Measurements from ENCODE around the gene PLEKHG3.

Gene PLEKHG3

DNA sequence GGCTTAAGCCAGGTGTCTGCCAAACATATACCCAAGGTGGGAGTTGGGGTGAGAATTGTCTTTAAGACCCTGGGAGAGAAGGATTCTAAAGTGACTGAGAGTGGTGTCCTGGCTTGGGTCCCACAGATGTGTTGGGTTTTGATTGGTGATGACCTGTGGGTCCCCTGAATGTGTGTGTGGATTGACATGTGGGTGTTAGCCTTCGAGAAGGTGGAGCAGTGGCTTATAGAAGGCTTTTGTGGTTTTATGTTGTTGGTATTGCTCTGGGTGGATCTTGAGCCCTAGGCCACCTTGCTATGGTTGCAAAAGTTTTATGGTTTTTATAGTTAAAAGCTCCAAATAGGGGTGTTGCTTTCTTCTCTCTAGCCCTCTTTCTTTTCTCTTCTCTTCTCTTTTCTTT lies 29.7 kb downstream of the PLEKHG3 start:
- H3K4me3 ChIP-seq (ENCODE audit: low read length) = no peak overlapping the region
- DNase-seq (ENCODE audit: low read depth) = no peak
- TF ChIP-seq, protein P1, sequence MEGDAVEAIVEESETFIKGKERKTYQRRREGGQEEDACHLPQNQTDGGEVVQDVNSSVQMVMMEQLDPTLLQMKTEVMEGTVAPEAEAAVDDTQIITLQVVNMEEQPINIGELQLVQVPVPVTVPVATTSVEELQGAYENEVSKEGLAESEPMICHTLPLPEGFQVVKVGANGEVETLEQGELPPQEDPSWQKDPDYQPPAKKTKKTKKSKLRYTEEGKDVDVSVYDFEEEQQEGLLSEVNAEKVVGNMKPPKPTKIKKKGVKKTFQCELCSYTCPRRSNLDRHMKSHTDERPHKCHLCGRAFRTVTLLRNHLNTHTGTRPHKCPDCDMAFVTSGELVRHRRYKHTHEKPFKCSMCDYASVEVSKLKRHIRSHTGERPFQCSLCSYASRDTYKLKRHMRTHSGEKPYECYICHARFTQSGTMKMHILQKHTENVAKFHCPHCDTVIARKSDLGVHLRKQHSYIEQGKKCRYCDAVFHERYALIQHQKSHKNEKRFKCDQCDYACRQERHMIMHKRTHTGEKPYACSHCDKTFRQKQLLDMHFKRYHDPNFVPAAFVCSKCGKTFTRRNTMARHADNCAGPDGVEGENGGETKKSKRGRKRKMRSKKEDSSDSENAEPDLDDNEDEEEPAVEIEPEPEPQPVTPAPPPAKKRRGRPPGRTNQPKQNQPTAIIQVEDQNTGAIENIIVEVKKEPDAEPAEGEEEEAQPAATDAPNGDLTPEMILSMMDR (conservative IDR thresholded peaks at IDR 0.05; ENCODE audit: low read depth, low read length) = no peak

DNA sequence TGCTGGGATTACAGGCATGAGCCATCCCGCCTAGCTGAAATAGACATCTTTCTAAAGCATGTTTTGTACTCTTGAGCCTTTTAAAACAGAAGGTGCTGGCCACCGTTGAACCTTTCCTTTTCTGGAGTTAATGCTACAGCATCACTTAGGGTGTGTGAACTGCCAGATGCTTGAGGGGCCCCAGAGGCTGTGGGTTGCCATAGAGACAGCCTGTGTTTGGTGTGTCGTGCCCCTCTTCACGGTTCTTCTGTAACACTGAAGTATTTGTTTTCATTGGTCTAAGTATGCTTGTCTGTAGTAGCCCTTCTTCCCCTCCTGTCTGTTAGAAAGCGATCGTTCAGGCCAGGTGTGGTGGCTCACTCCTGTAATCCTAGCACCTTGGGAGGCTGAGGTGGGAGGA lies 30.8 kb downstream of the PLEKHG3 start:
- H3K4me3 ChIP-seq (ENCODE audit: low read length) = no peak overlapping the region
- DNase-seq (ENCODE audit: low read depth) = no peak
- TF ChIP-seq, protein P1 (conservative IDR thresholded peaks at IDR 0.05; ENCODE audit: low read depth, low read length) = no peak

DNA sequence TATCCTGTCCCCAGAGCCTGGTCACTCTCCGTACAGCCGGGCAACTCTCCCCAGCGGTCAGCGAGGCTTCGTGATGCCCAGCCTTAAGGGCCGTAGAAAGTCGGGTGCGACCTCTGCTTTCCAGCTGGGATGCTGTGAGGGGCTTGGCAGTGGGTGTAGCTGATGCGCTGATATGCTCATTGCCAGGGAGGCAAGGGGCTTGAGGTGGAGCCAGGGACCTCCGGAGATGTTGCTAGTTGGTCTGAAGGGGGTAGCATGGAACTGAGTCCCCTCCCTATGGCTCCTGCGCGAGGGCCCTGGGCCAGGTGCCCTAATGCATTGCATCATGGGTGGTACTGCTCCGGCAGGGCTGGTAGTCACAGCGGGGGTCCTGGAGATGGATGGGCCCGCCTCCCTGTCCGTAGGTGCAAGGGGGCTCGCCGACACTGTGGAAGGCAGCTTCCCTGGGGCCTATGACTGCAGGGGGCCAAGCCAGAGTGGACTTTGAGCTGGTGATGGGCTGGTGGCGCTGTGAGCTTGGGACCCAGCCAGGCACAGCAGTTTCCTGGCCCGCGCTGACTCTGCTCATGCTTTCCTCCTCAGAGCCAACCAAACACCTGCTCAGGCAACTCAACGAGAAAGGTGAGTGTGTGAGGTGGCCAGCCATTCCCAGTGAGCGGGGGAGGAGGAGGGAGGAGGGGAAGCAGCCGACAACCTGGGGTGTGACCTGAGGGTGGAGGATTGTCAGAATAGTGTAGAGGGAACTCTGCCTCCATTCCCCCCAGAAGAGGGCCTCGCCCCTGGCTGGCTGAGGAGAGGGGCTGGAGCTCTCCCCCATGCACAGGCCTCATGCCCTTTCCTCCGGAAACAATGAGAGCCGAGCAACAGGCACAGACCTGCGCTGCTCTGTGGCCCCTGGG lies 32.3 kb downstream of the PLEKHG3 start:
- DNase-seq (ENCODE audit: low read depth) = no peak
- TF ChIP-seq, protein P1 (conservative IDR thresholded peaks at IDR 0.05; ENCODE audit: low read depth, low read length) = peak; percentile 8

GRCh38 chr14:64737391-64738280 lies 33.4 kb downstream of the PLEKHG3 start:
- TF ChIP-seq, protein P1 (conservative IDR thresholded peaks at IDR 0.05; ENCODE audit: low read depth, low read length) = no peak
- no peak overlapping the region for H3K4me3 ChIP-seq (ENCODE audit: low read length)
- no peak for DNase-seq (ENCODE audit: low read depth)

More for the DNA sequence above, 32.3 kb downstream of the PLEKHG3 start:
- H3K4me3 ChIP-seq (ENCODE audit: low read length) = no peak overlapping the region

- TF ChIP-seq, protein P1 (conservative IDR thresholded peaks at IDR 0.05; ENCODE audit: low read depth, low read length) = no peak
- no peak for DNase-seq (ENCODE audit: low read depth)
- no peak overlapping the region for H3K4me3 ChIP-seq (ENCODE audit: low read length)
Measured at GRCh38 chr14:64738281-64738804, 34.1 kb downstream of the PLEKHG3 start.

DNA sequence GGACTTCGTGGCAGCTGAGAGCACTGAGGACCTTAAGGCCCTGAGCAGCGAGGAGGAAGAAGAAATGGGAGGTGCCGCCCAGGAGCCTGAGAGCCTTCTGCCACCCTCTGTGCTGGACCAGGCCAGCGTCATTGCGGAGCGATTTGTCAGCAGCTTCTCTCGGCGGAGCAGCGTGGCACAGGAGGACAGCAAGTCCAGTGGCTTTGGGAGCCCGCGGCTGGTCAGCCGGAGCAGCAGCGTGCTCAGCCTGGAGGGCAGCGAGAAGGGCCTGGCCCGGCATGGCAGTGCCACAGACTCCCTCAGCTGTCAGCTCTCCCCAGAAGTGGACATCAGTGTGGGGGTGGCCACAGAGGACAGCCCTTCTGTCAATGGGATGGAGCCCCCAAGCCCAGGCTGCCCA lies 37.0 kb downstream of the PLEKHG3 start:
- DNase-seq (ENCODE audit: low read depth) = no peak
- TF ChIP-seq, protein P1 (conservative IDR thresholded peaks at IDR 0.05; ENCODE audit: low read depth, low read length) = no peak
- no peak overlapping the region for H3K4me3 ChIP-seq (ENCODE audit: low read length)
